22Rv1 (cell line): ENCODE measurements around the gene ZNF587.

Experiments used
- ZFX ChIP-seq: fragments of 450-650 bp; IDR thresholded peaks from 2 replicates; pipeline ENCODE4 v1.6.1; 2017; ENCODE audit warnings: antibody characterized with exemption, borderline replicate concordance
- TF ChIP-seq, protein P1 (sequence below): fragments of 450-650 bp; IDR thresholded peaks from 2 replicates; pipeline ENCODE4 v1.5.1; 2017; ENCODE audit warnings: mild to moderate bottlenecking

GRCh38 chr19:57905258-57905657, 55.6 kb downstream of the ZNF587 start:
- TF ChIP-seq, protein P1, sequence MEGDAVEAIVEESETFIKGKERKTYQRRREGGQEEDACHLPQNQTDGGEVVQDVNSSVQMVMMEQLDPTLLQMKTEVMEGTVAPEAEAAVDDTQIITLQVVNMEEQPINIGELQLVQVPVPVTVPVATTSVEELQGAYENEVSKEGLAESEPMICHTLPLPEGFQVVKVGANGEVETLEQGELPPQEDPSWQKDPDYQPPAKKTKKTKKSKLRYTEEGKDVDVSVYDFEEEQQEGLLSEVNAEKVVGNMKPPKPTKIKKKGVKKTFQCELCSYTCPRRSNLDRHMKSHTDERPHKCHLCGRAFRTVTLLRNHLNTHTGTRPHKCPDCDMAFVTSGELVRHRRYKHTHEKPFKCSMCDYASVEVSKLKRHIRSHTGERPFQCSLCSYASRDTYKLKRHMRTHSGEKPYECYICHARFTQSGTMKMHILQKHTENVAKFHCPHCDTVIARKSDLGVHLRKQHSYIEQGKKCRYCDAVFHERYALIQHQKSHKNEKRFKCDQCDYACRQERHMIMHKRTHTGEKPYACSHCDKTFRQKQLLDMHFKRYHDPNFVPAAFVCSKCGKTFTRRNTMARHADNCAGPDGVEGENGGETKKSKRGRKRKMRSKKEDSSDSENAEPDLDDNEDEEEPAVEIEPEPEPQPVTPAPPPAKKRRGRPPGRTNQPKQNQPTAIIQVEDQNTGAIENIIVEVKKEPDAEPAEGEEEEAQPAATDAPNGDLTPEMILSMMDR: no peak
- no peak for TF ChIP-seq ZFX
